Measurements from ENCODE around the gene PAQR3.

PAQR3 gene

GRCh38 chr4:78938868-78939666, at the start of gene PAQR3:
Gene PAQR3, minus strand, starts transcription at chr4:78939438. Its CDS starts 214 bp downstream, at chr4:78939224.
- DNase-seq (ENCODE audit: low spot score): peak; percentile 84

- no peak for DNase-seq (ENCODE audit: low spot score)
These were observed 48.4 kb upstream of the PAQR3 start for GRCh38 chr4:78987683-78988082.

- no peak for DNase-seq (ENCODE audit: low spot score)
These were observed 45.4 kb upstream of the PAQR3 start for GRCh38 chr4:78984593-78984992.

GRCh38 chr4:78975865-78976264, 36.6 kb upstream of the PAQR3 start:
- DNase-seq (ENCODE audit: low spot score): no peak

GRCh38 chr4:78971776-78972175, 32.5 kb upstream of the PAQR3 start:
- no peak for DNase-seq (ENCODE audit: low spot score)

GRCh38 chr4:78971326-78971725, 32.1 kb upstream of the PAQR3 start:
- DNase-seq (ENCODE audit: low spot score): no peak

- DNase-seq (ENCODE audit: low spot score): no peak
These were observed 23.4 kb upstream of the PAQR3 start for GRCh38 chr4:78962597-78963115.

- DNase-seq (ENCODE audit: low spot score): no peak
These were observed 21.7 kb upstream of the PAQR3 start for GRCh38 chr4:78960926-78961325.

- no peak for DNase-seq (ENCODE audit: low spot score)
These were observed 17.7 kb upstream of the PAQR3 start for GRCh38 chr4:78956975-78957374.

GRCh38 chr4:78953769-78954666, 14.8 kb upstream of the PAQR3 start:
- DNase-seq (ENCODE audit: low spot score): no peak

GRCh38 chr4:78953231-78953630, 14.0 kb upstream of the PAQR3 start:
- no peak for DNase-seq (ENCODE audit: low spot score)

GRCh38 chr4:78951862-78952472, 12.7 kb upstream of the PAQR3 start:
- peak; percentile 16 for DNase-seq (ENCODE audit: low spot score)

- DNase-seq (ENCODE audit: low spot score): no peak
These were observed 10.5 kb upstream of the PAQR3 start for GRCh38 chr4:78949735-78950134.

GRCh38 chr4:78945651-78946179, 6.5 kb upstream of the PAQR3 start:
- no peak for DNase-seq (ENCODE audit: low spot score)

- no peak for DNase-seq (ENCODE audit: low spot score)
These were observed 5.1 kb upstream of the PAQR3 start for GRCh38 chr4:78944381-78944780.

GRCh38 chr4:78940752-78941151, 1.5 kb upstream of the PAQR3 start:
- no peak for DNase-seq (ENCODE audit: low spot score)

GRCh38 chr4:78939667-78940008, 400 bp upstream of the PAQR3 start:
- DNase-seq (ENCODE audit: low spot score): no peak

- no peak for DNase-seq (ENCODE audit: low spot score)
These were observed 767 bp downstream of the PAQR3 start for GRCh38 chr4:78938474-78938867.

GRCh38 chr4:78937837-78938236, 1.4 kb downstream of the PAQR3 start:
- no peak for DNase-seq (ENCODE audit: low spot score)

- no peak for DNase-seq (ENCODE audit: low spot score)
These were observed 2.2 kb downstream of the PAQR3 start for GRCh38 chr4:78936989-78937388.

- DNase-seq (ENCODE audit: low spot score): no peak
These were observed 9.1 kb downstream of the PAQR3 start for GRCh38 chr4:78930016-78930629.

- DNase-seq (ENCODE audit: low spot score): no peak
These were observed 10.4 kb downstream of the PAQR3 start for GRCh38 chr4:78928835-78929234.
